Bronchial epithelial cell (primary cell): ENCODE results near the gene TBX10. TPM values are rescaled to one million over a fixed set of nuclear protein-coding genes. Genes with fewer than 3 reads are reported as not detected.
"Not testable (repeated sequence)": the region's sequence is repeated elsewhere in the genome, so short reads cannot be mapped to it uniquely, and the experiment has no call there.

Experiments used
- DNase-seq: peaks from one replicate; pipeline ENCODE4 v3.0.0-alpha.2; 2010; ENCODE audit warnings: low read depth
- FAIRE-seq: peaks from 2 replicates; lab custom pipeline; 2011; peaks lifted over from hg19 to GRCh38; lab: Jason Lieb, UNC
- H3K27me3 ChIP-seq: 2 replicates; pipeline ENCODE4 v1.5.1; 2011; ENCODE audit warnings: low read length; ENCODE audit not compliant: control insufficient read depth, insufficient read depth
- H3K36me3 ChIP-seq: 2 replicates; pipeline ENCODE4 v1.5.1; 2011; ENCODE audit warnings: low read length; ENCODE audit not compliant: control insufficient read depth, insufficient read depth
- H3K4me3 ChIP-seq: 2 replicates; pipeline ENCODE4 v1.5.1; 2011; ENCODE audit warnings: mild to moderate bottlenecking, low read depth, low read length, control low read depth
- CTCF ChIP-seq: IDR thresholded peaks from 2 replicates; pipeline ENCODE4 v1.5.1; 2011; ENCODE audit warnings: mild to moderate bottlenecking, moderate library complexity, low read length, control low read depth, inconsistent platforms; ENCODE audit not compliant: insufficient read depth, severe bottlenecking
- total RNA-seq: library from RNA; depleted of rRNA; stranded (reverse); fragments of >200 nt; gene quantifications from 2 replicates; pipeline ENCODE4 v1.2.1, GENCODE V29; 2014

Gene TBX10
- total RNA-seq, 1 donor from 2014 or later = not detected

GRCh38 chr11:67599149-67599548 is 40.4 kb downstream of the TBX10 start:
- no peak for DNase-seq

GRCh38 chr11:67597963-67598362 is 41.6 kb downstream of the TBX10 start:
- not testable (repeated sequence) for H3K36me3 ChIP-seq, H3K4me3 ChIP-seq, FAIRE-seq, DNase-seq, H3K27me3 ChIP-seq

More at GRCh38 chr11:67599149-67599548, 40.4 kb downstream of the TBX10 start:
- H3K27me3 ChIP-seq = no peaks in the 10 kb centered on the region
- H3K4me3 ChIP-seq = no peak overlapping the region
- no peaks in the 10 kb centered on the region for H3K36me3 ChIP-seq
- no peak for TF ChIP-seq CTCF
- no peak for FAIRE-seq

GRCh38 chr11:67597458-67597857 is 42.1 kb downstream of the TBX10 start:
- H3K4me3 ChIP-seq, H3K36me3 ChIP-seq, DNase-seq, FAIRE-seq, H3K27me3 ChIP-seq: not testable (repeated sequence)

- TF ChIP-seq CTCF = no peak
- no peak overlapping the region for H3K4me3 ChIP-seq
- FAIRE-seq = no peak
- DNase-seq = no peak
- no peaks in the 10 kb centered on the region for H3K27me3 ChIP-seq
- H3K36me3 ChIP-seq = no peaks in the 10 kb centered on the region
These were observed 42.7 kb downstream of the TBX10 start for GRCh38 chr11:67596753-67597300.

GRCh38 chr11:67594480-67594879 is 45.1 kb downstream of the TBX10 start:
- no peak for FAIRE-seq

GRCh38 chr11:67593565-67593905 is 46.0 kb downstream of the TBX10 start:
- no peak for TF ChIP-seq CTCF
- FAIRE-seq (no peak), DNase-seq (no peak)
- Histone ChIP-seq H3K4me3 (no peak overlapping the region), H3K36me3 (no peaks in the 10 kb centered on the region), H3K27me3 (no peaks in the 10 kb centered on the region)

More at GRCh38 chr11:67594480-67594879, 45.1 kb downstream of the TBX10 start:
- DNase-seq = no peak
- Histone ChIP-seq H3K27me3 (no peaks in the 10 kb centered on the region), H3K4me3 (no peak overlapping the region), H3K36me3 (no peaks in the 10 kb centered on the region)
- TF ChIP-seq CTCF = no peak
